Dedifferentiated amniotic fluid mesenchymal stem cell (primary cell): ENCODE results near the gene TMIGD1.

Experiments used
- DNase-seq: peaks from one replicate; pipeline ENCODE4 v3.0.0-alpha.2; 2016; ENCODE audit errors: extremely low spot score

TMIGD1 gene

GRCh38 chr17:30290696-30291542 is 42.9 kb downstream of the TMIGD1 start:
- DNase-seq, result no peak

DNA sequence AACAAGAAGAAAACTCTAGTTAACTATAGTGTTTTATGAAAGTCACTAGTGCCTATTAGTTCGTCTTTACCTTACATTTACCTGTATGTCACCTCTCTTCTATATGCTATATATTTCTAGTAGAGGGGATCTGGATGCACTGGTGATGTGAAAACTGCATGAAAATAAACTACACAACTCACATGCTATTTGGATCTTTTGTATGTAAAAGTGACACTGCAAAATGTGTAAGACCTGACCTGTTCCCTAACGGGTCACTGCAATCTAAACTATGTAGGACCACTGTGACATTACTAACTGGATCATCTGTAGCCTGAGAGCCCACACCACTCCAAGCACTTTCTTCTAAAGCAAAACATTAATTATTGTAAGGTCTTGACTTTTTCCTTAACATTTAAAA is 43.8 kb downstream of the TMIGD1 start:
- DNase-seq, result no peak

DNA sequence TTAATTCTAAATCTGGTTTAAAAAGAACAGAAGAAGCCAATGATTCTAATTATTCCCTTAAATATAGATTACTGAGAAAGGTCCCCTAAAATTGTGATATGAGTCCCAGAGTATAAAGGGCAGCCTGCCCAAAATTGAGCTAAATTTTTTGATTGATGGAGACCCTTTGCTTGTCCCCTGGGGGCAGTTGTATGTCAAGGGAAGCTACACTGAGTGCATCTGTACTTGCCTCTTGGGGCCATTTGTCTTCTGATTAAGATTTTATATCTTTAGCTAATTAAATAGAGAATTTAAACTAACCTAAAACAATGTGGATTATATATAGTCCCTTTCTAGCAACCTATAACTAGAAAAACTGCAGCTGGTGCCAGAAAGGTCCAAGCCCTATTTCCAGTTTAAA is 54.7 kb downstream of the TMIGD1 start:
- no peak for DNase-seq

DNA sequence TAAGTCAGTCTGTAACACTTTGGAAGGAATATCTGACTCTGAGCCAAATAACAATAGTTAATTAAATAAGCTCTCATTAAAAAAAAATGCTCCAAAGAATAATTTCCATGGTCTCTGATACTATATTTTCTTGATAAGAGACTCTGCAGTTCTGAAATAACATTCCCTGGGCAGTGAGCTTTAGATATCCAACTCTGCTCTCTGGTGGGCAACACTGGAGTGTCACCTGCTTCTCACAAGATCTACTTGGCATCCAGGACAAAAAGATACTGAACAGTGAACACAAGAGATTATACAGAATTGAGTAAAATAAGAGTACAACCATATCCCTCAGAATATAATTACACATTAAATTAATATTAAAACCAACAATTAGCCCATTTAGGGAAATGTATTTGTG is 55.8 kb downstream of the TMIGD1 start:
- DNase-seq, result peak; percentile 38

DNA sequence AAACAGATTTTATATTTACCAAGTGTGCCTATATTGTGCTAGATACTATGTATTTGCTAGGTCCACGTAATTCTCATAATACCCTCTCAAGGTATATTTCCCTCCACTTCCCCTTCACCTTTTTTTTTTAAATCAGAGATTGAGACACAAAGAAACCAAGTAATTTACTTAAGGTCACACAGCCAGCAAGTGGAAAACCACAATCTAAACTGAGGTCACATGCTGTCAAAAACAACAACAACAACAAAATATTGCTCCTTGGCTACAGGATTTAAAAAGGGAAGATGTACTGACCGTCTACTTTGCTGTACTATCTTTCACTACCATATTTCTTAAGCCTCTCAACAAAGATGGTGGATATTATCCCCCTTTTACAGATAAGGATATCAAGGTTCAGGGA is 57.9 kb downstream of the TMIGD1 start:
- DNase-seq, result no peak

DNA sequence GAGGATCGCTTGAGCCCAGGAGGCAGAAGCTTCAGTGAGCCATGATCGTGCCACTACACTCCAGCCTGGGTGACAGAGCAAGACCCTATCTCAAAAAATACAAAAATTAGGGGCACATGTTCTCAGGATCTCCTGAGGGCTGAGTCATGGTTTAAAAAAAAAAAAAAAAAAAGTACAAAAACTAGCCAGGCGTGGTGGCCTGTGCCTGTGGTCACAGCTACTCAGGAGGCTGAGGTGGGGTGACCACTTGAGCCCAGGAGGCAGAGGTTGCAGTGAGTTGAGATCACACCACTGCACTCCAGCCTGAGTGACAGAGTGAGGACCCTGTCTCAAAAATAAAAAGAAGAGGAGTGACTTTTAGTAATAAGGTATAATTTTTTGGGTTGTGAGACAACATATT is 59.0 kb downstream of the TMIGD1 start:
- DNase-seq, result no peak

DNA sequence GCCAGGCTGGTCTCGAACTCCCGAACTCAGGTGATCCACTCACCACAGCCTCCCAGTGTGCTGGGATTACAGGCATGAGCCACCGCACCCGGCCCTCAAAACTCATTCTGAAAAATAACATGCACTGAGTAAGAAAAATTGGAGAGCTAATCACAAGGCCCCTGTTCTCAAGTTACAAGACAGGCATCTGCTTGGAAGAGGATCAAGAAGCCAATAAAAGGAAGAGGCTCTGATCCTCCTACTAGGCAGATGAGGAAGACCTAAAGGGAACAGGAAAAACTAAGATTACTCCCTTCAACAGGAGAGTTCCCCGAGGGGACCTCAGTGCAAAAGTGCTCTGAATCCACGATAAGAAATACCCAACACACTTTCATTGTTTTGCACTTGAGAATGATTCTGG is 60.5 kb downstream of the TMIGD1 start:
- DNase-seq, result no peak

- DNase-seq, result no peak
Measured at GRCh38 chr17:30271102-30271501, 62.8 kb downstream of the TMIGD1 start.

- DNase-seq, result no peak
Measured at GRCh38 chr17:30267625-30268024, 66.2 kb downstream of the TMIGD1 start.
